AG09309 (cell line): ENCODE measurements around the gene ODAD3.

ENCODE experiments used
- DNase-seq: peaks from one replicate; pipeline ENCODE4 v3.0.0-alpha.2; 2010; ENCODE audit warnings: low read depth
- H3K4me3 ChIP-seq: 2 replicates; pipeline ENCODE4 v1.5.1; 2011; ENCODE audit warnings: mild to moderate bottlenecking, low read depth, low read length, moderate library complexity; ENCODE audit not compliant: control insufficient read depth
- CTCF ChIP-seq: IDR thresholded peaks from 2 replicates; pipeline ENCODE4 v1.5.1; 2011; ENCODE audit warnings: mild to moderate bottlenecking, low read depth, low read length, inconsistent platforms; ENCODE audit not compliant: insufficient read depth, control insufficient read depth; ENCODE audit errors: missing control alignments

Gene ODAD3

GRCh38 chr19:11378319-11379189, 56.4 kb downstream of the ODAD3 start:
- DNase-seq: no peak

GRCh38 chr19:11377756-11378155, 57.2 kb downstream of the ODAD3 start:
- H3K4me3 ChIP-seq: no peak overlapping the region
- no peak for TF ChIP-seq CTCF
- DNase-seq: no peak

More at GRCh38 chr19:11378319-11379189, 56.4 kb downstream of the ODAD3 start:
- TF ChIP-seq CTCF: peak; percentile 46
- no peak overlapping the region for H3K4me3 ChIP-seq

GRCh38 chr19:11377237-11377636, 57.7 kb downstream of the ODAD3 start:
- TF ChIP-seq CTCF: no peak
- peak; percentile 73 for DNase-seq
- H3K4me3 ChIP-seq: no peak overlapping the region

GRCh38 chr19:11375143-11375948, 59.6 kb downstream of the ODAD3 start:
- peak overlapping the region; percentile 38 for H3K4me3 ChIP-seq
- no peak for TF ChIP-seq CTCF
- no peak for DNase-seq

- DNase-seq: peak; percentile 99
- TF ChIP-seq CTCF: no peak
- H3K4me3 ChIP-seq: peak within 1 kb of the TSS; percentile 61
These were observed 60.3 kb downstream of the ODAD3 start, which contains the start of gene SWSAP1 for GRCh38 chr19:11374433-11375142. Gene SWSAP1 (plus strand): TSS chr19:11374666. CDS start chr19:11374681, 15 bp downstream.

GRCh38 chr19:11373885-11374432, 61.0 kb downstream of the ODAD3 start:
- DNase-seq: no peak
- peak overlapping the region; percentile 61 for H3K4me3 ChIP-seq
- TF ChIP-seq CTCF: no peak
